Fibroblast of skin of abdomen (primary cell): ENCODE data around the gene SERPIND1.

Source experiments
- DNase-seq: peaks from one replicate; pipeline ENCODE4 v3.0.0-alpha.2; 2013

Gene SERPIND1

GRCh38 chr22:20793748-20794649 lies 20.1 kb downstream of the SERPIND1 start:
- no peak for DNase-seq

- no peak for DNase-seq
These were observed 20.9 kb downstream of the SERPIND1 start for GRCh38 chr22:20794650-20795413.

- DNase-seq, result no peak
These were observed 22.8 kb downstream of the SERPIND1 start for GRCh38 chr22:20796731-20797130.

DNA sequence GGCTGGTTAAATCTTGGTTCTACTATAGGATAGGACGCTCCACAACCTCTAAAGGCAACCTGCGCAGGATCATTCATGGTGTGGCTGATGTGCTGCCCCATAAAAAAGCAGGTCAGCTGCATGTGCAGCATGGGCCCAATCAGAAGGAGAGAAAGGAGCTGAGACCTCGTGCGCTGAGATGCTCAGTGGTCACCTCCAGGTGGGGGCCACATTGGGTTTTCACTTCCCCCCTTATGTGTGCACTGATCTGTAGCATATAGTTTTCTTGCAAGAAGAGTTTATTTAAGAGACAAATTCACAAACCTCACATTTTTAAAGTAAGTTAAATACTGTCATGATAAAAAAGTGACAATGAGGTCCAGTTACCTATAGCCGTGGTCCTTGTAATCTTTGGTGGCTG lies 24.3 kb downstream of the SERPIND1 start:
- no peak for DNase-seq

GRCh38 chr22:20798974-20799373 lies 25.1 kb downstream of the SERPIND1 start:
- DNase-seq, result no peak

GRCh38 chr22:20799449-20799848 lies 25.5 kb downstream of the SERPIND1 start:
- DNase-seq, result no peak

- no peak for DNase-seq
These were observed 28.5 kb downstream of the SERPIND1 start for GRCh38 chr22:20802452-20802851.

- DNase-seq, result no peak
These were observed 29.1 kb downstream of the SERPIND1 start for GRCh38 chr22:20802922-20803553.

DNA sequence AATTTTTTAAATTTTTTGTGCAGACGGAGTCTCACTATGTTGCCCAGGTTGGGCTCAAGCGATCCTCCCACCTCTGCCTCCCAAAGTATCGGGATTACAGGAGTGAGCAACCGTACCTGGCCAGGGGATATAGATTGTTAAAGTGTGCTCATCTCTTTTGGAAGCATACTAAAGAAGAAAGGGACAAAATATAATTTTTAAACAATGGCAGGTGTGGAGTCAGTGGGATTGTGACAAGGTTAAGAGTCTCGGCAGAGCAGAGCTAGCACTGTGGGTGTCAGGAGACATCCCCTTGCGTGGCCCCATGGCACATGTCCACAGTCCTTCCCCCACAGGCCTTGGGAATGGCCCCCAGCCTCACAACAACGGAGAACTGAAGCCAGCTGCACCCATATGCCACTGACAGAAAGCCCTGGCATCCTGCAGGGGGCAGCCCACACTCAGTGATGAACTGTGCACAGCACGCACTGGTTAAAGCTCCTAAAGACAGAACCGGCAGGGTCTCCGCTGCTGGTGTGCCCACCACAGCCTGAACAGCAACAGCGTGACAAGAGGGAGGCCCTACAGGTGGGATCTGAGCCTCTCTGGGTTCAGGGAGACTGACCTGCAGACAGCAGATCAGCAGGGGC lies 29.9 kb downstream of the SERPIND1 start:
- DNase-seq, result peak; percentile 24

- DNase-seq, result no peak
These were observed 30.7 kb downstream of the SERPIND1 start for GRCh38 chr22:20804650-20805049.

DNA sequence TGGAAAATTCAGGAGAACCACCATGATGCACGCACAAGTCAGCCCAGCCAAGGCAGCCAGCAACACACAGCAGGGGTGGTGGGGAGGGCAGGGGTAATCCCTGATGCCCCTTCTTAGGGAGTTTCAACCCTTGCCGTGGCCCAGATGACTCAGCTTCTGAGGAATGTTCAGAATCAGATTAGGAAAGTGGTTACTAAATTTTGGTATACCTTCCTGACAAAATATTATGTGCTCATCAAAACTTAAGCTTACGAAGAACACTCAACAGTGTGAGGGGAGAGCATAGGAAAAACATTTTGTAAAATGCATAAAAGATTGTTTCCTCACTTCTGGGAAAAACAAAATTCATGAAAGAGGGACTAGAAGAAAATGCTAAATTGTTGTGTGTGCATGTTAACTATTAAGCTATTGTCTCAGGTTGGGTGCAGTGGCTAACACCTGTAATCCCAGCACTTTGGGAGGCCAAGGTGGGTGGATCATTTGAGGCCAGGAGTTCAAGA lies 32.1 kb downstream of the SERPIND1 start:
- peak; percentile 19 for DNase-seq

DNA sequence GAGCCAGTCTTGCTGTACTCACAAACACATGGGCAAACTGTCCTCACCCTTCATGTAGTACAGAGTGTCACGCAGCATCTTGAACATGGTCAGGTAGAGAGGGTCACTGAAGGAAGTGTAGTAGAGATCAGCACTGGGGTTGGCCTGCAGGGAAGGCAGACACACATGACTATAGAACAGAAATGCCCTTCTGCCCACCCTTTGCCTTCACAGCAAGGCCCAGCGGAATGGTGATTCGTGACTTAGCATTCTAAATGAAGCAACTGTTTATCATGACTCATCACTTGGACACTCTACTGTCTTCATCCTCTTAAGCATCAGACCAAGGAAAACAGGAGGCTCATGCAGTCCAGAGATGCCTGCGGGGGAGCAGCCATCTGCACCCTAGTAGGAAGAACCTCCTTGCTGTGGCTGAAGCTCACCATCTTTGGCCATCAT lies 33.4 kb downstream of the SERPIND1 start:
- DNase-seq, result peak; percentile 93

GRCh38 chr22:20808844-20809243 lies 34.9 kb downstream of the SERPIND1 start:
- DNase-seq, result no peak

- DNase-seq, result no peak
These were observed 35.7 kb downstream of the SERPIND1 start for GRCh38 chr22:20809538-20810185.

- DNase-seq, result no peak
These were observed 36.7 kb downstream of the SERPIND1 start for GRCh38 chr22:20810645-20811044.

DNA sequence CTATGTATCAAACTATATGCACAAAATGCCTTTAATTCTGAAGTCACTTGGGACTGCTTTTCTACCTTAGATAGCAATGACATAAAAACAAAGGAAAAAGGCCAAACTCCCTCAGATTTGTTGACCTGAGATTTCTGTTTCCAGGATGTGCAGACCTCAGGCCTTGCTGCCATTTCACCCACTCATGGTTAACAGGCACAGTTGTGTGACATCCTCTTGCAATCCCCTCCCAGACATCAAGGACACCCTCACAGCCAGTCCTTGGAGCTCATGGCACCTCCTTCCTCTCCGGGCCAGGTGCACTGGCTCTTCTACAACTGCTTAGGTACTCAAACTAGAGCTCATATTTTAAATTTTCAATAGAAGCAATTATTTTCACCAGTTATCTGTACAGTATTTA lies 37.3 kb downstream of the SERPIND1 start:
- no peak for DNase-seq

DNA sequence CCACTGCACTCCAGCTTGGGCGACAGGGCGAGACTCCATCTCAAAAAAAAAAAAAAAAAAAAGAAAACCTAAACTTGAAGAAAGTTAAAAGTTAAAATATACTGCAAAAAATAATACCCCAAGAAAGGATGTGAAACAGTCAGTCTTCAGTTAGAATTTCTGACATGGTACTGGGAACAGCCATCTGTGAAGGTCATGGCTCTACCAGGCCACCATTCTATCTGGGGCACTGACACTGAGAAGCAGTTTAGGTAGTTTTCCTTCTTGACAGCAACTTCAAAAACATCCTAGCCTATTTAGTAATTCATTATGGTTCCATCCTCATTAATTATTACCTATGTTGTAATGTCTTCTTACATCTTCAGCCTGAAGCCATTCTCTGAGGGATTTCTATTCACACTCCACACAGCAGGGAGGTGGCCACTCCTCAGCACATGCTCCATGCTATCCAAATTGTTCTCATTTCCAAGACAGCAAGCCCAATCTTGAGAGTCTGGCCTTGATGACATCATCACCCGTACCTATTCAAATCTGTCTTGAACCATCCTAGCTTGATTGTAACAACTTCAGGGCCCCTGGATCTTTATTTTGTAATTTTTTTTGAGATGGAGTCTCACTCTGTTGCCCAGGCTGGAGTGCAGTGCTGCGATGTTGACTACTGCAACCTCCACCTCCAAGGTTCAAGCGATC lies 38.2 kb downstream of the SERPIND1 start:
- no peak for DNase-seq

DNA sequence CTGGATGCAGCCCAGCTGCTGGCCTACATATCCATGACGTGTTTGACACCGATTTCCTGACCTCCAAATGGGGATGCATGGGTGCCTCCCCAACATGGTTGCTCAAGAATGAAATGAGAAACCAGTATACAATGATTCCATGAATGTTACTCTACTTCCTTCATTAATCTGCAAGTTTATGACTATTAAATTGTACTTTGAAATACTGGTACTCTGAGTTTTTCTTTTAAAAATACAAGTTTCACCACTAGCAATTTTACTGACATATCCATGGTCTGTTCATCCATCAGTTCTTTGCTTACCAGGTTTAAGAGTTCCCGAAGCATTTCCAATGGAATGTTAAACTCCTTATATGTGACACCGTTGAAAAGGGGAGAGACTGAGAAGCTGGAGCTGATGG lies 39.1 kb downstream of the SERPIND1 start:
- no peak for DNase-seq

- no peak for DNase-seq
These were observed 40.4 kb downstream of the SERPIND1 start for GRCh38 chr22:20814221-20814808.

DNA sequence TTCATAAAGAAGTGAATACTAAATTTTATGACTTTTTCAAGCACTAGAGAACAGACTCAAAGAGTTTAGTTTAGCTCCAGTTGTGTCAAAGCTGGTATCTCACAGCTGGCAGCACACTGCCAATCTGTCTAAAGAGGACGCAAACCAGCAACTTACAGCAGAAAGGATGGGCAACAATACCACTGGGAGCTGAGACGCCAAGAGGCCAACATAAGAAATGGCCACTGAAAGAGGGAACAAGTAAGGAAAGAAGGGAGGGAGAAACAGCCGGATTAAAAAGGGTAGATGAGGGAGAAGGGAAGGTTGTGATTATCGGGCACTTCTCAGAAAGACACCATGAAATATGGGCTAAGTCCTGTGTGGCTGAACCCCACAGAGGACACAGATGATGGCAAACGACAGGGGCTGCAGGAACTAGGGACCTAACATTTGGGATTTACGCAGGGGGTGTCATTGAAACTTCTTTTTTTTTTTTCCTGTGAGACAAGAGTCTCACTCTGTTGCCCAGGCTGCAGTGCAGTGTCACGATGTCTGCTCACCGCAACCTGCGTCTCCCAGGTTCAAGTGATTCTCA lies 41.7 kb downstream of the SERPIND1 start:
- DNase-seq, result no peak

DNA sequence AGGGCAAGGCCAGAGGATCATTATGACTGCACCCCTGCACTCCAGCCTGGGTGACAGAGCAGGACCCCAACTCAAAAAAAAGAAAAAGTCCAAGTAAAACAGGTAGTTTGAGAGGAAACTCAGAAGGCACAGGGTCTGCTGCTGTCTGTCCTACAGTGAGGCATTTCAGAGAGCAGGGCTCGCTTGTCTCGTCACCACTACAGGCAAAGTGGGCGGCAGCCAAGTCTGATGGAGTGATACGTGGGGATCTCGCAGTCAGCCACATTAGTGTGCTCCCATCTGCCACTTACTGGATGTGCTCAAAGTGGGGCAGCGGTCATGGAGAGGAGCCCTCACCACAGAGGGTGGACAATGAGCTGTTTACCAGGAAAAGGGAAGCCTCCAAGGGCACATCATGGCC lies 42.6 kb downstream of the SERPIND1 start:
- DNase-seq, result no peak
